A673 (cell line): ENCODE measurements around the gene AMBRA1.

Source experiments
- EZH2 ChIP-seq: fragments of 200-600 bp; sonication (generic); IDR thresholded peaks from 2 replicates; pipeline ENCODE4 v1.6.1; 2017; ENCODE audit warnings: borderline replicate concordance, low read depth, mild to moderate bottlenecking, mixed read lengths, antibody characterized with exemption, low read length; ENCODE audit not compliant: poor library complexity, severe bottlenecking
- TF ChIP-seq, protein P1 (sequence below): fragments of 300-800, 200-600 bp; sonication (generic); conservative IDR thresholded peaks from 2 replicates; pipeline ENCODE4 v1.5.1; 2017; ENCODE audit warnings: low read depth, mild to moderate bottlenecking, antibody characterized with exemption, low read length, moderate library complexity, mixed read lengths

GRCh38 chr11:46374815-46375214 is 219.0 kb downstream of the AMBRA1 start:
- TF ChIP-seq, protein P1, sequence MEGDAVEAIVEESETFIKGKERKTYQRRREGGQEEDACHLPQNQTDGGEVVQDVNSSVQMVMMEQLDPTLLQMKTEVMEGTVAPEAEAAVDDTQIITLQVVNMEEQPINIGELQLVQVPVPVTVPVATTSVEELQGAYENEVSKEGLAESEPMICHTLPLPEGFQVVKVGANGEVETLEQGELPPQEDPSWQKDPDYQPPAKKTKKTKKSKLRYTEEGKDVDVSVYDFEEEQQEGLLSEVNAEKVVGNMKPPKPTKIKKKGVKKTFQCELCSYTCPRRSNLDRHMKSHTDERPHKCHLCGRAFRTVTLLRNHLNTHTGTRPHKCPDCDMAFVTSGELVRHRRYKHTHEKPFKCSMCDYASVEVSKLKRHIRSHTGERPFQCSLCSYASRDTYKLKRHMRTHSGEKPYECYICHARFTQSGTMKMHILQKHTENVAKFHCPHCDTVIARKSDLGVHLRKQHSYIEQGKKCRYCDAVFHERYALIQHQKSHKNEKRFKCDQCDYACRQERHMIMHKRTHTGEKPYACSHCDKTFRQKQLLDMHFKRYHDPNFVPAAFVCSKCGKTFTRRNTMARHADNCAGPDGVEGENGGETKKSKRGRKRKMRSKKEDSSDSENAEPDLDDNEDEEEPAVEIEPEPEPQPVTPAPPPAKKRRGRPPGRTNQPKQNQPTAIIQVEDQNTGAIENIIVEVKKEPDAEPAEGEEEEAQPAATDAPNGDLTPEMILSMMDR: no peak
- no peak for TF ChIP-seq EZH2
